ENCODE results near the gene DGKA. TPM values are rescaled to one million over a fixed set of nuclear protein-coding genes. Genes with fewer than 3 reads are reported as not detected.
"Not testable (repeated sequence)": the region's sequence is repeated elsewhere in the genome, so short reads cannot be mapped to it uniquely, and the experiment has no call there.

Gene DGKA
- total RNA-seq, 3 donors from 2014 or later: 132 to 164 (median 153) TPM

- no peaks in the 10 kb centered on the region for H3K27me3 Mint-ChIP-seq (ENCODE audit: low read depth)
- peaks cover 3% of the 10 kb centered on the region for H3K36me3 Mint-ChIP-seq (ENCODE audit: insufficient read depth)
- DNase-seq (no peak), ATAC-seq (no peak)
- H3K4me3 Mint-ChIP-seq: no peak overlapping the region
- peaks cover 24% of the 10 kb centered on the region for H3K4me1 Mint-ChIP-seq (ENCODE audit: low read depth)
- no peaks in the 10 kb centered on the region for H3K9me3 Mint-ChIP-seq
These were observed 39.8 kb downstream of the DGKA start for GRCh38 chr12:55970775-55971174.

DNA sequence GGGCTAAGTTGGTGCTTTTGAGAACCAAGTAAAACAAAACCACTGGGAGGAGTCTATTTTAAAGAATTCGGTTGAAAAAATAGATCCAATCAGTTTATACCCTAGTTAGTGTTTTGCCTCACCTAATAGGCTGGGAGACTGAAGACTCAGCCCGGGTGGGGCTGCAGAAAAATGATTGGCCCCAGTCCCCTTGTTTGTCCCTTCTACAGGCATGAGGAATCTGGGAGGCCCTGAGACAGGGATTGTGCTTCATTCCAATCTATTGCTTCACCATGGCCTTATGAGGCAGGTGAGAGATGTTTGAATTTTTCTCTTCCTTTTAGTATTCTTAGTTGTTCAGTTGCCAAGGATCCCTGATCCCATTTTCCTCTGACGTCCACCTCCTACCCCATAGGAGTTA is 41.1 kb downstream of the DGKA start:
- DNase-seq (no peak), ATAC-seq (no peak)
- H3K36me3 Mint-ChIP-seq (ENCODE audit: insufficient read depth): peaks cover 3% of the 10 kb centered on the region
- no peak overlapping the region for H3K4me3 Mint-ChIP-seq
- H3K27me3 Mint-ChIP-seq (ENCODE audit: low read depth): no peaks in the 10 kb centered on the region
- no peaks in the 10 kb centered on the region for H3K9me3 Mint-ChIP-seq
- peaks cover 21% of the 10 kb centered on the region for H3K4me1 Mint-ChIP-seq (ENCODE audit: low read depth)

DNA sequence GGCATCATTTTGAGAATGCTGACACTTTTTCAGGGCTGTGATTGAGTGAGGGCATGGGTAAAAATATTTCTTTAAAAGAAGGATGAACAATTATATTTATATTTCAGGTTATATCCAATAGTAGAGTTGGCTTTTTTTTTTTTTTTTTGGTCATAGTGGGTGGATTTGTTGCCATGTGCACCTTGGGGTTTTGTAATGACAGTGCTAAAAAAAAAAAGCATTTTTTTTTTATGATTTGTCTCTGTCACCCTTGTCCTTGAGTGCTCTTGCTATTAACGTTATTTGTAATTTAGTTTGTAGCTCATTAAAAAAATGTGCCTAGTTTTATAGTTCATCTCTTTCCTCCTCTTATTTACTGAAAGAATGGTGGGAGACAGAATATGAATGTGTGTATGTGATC is 41.5 kb downstream of the DGKA start:
- H3K4me3 Mint-ChIP-seq: no peak overlapping the region
- peaks cover 23% of the 10 kb centered on the region for H3K4me1 Mint-ChIP-seq (ENCODE audit: low read depth)
- H3K36me3 Mint-ChIP-seq (ENCODE audit: insufficient read depth): peaks cover 3% of the 10 kb centered on the region
- ATAC-seq (no peak), DNase-seq (no peak)
- no peaks in the 10 kb centered on the region for H3K9me3 Mint-ChIP-seq
- H3K27me3 Mint-ChIP-seq (ENCODE audit: low read depth): no peaks in the 10 kb centered on the region

DNA sequence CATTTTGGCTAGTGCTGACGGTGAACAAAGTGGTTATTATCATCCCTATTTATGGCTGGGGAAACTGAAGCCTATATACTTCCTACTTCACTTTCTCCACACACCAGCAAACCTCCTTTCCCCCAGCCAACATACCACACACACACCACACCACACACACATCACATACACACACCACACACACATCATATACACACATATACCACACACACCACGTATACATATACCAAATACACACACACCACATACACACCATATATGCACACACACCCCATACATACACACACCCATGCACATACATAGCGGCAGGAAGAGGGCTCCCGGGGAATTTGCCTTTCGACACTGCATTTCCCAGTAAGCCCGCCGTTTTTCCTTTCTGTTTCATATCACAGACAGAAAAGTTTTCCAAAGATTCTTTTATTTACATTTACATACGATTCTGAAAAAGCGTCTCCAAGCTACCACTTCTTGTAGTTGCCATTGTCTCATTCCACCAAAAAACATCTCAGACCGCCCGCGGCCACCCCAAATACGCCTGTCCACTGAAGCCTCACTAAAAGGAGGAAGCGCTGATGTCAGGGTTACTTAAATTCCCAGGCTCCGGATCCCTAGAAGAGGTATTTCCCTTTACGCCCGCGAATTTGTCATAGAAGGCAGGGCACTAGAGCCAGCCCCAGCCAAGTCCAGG is 42.1 kb downstream of the DGKA start:
- H3K4me1 Mint-ChIP-seq (ENCODE audit: low read depth): peaks cover 21% of the 10 kb centered on the region
- H3K27me3 Mint-ChIP-seq (ENCODE audit: low read depth): no peaks in the 10 kb centered on the region
- peaks cover 3% of the 10 kb centered on the region for H3K36me3 Mint-ChIP-seq (ENCODE audit: insufficient read depth)
- DNase-seq (no peak), ATAC-seq (no peak)
- no peak overlapping the region for H3K4me3 Mint-ChIP-seq
- no peaks in the 10 kb centered on the region for H3K9me3 Mint-ChIP-seq

DNA sequence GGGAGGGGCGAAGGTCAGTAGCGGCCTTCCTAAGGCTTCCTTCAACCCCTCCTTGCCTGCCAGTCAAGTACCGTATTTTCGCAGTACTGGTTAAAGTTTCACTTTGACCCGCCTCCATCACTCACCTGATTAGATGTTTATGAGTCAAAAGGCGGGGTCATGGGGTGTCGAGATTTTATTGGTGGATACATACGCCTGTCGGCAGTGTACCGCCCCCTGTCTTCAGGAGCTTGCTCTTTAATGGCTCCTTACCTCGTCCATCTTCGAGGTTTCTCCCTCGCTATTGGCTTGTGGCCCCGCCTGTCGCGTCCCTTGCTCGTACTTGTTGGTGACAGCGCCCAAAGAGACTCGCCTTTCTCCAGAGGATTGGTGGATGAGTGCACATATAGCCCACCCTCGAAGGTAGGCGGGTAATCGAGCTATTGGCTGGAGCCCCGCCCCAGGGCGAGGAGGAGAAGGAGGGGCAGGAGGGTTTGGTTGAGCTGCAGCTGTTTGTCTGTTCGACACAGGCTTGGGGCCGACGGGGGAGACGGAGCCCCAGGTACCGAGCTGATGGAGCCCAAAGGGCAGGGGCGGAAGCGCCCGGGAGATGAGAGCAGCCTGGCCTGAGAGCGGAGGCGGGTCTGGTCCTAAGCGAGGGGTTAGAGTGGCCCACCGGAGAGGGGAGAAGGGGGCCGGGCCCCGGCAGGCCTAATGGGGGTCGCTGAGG is 42.8 kb downstream of the DGKA start, which contains the start of gene RAB5B:
RAB5B (plus strand) TSS at position 480 of the 709 bp plus-strand sequence. CDS start 12,883 bp downstream, outside the sequence.
- H3K36me3 Mint-ChIP-seq (ENCODE audit: insufficient read depth): peaks cover 5% of the 10 kb centered on the region
- H3K4me3 Mint-ChIP-seq: no peak within 1 kb of the TSS
- no peaks in the 10 kb centered on the region for H3K9me3 Mint-ChIP-seq
- H3K4me1 Mint-ChIP-seq (ENCODE audit: low read depth): peaks cover 17% of the 10 kb centered on the region
- ATAC-seq (peak; percentile 93 to 96), DNase-seq (peak; percentile 95)
- no peaks in the 10 kb centered on the region for H3K27me3 Mint-ChIP-seq (ENCODE audit: low read depth)

GRCh38 chr12:55974308-55974730 is 43.4 kb downstream of the DGKA start:
- DNase-seq (peak; percentile 15), ATAC-seq (peak; percentile 25 to 26)
- no peaks in the 10 kb centered on the region for H3K9me3 Mint-ChIP-seq
- H3K4me1 Mint-ChIP-seq (ENCODE audit: low read depth): peaks cover 19% of the 10 kb centered on the region
- H3K36me3 Mint-ChIP-seq (ENCODE audit: insufficient read depth): peaks cover 8% of the 10 kb centered on the region
- H3K27me3 Mint-ChIP-seq (ENCODE audit: low read depth): no peaks in the 10 kb centered on the region
- H3K4me3 Mint-ChIP-seq: no peak overlapping the region

DNA sequence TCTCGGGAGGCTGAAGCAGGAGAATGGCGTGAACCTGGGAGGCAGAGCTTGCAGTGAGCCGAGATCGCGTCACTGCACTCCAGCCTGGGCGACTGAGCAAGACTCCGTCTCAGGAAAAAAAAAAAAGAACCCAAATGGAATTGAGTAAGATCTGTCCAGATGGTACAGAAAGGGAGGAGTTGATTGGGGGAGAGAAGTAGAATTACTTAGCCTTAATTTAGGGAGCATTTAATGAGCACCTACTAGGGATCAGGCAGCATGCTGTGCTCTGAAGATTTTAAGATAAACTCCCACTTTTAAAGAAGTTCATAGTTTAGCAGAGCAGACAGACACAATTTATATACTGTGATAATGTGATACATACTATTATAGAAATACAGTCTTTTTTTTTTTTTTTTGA is 47.4 kb downstream of the DGKA start:
- H3K4me1 Mint-ChIP-seq (ENCODE audit: low read depth): peaks cover 25% of the 10 kb centered on the region
- no peaks in the 10 kb centered on the region for H3K9me3 Mint-ChIP-seq
- DNase-seq (no peak), ATAC-seq (no peak)
- no peaks in the 10 kb centered on the region for H3K27me3 Mint-ChIP-seq (ENCODE audit: low read depth)
- no peak overlapping the region for H3K4me3 Mint-ChIP-seq
- peaks cover 14% of the 10 kb centered on the region for H3K36me3 Mint-ChIP-seq (ENCODE audit: insufficient read depth)

DNA sequence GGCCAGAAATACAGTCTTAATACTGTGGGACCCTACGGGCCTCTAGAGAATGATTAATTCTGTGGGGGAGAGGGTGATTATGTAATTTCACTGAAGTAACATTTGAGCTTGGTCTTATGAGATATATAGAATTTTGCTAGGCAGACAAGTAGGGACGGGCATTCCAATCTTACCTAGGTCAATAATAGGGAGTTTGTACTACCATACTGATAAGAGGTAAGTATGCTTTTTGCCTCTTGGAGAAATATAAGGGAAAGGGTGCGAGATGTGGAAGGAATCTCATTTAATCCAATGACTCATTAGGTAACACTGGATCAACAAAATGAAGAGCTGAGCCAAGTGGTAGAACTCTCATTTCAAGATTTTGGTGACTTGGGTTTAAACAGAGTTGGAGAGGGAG is 48.1 kb downstream of the DGKA start:
- DNase-seq: no peak
- Mint-ChIP-seq H3K9me3 (no peaks in the 10 kb centered on the region), H3K4me1 (ENCODE audit: low read depth) (peaks cover 25% of the 10 kb centered on the region), H3K27me3 (ENCODE audit: low read depth) (no peaks in the 10 kb centered on the region), H3K4me3 (no peak overlapping the region), H3K36me3 (ENCODE audit: insufficient read depth) (peaks cover 16% of the 10 kb centered on the region)
- ATAC-seq: no peak

- not testable (repeated sequence) for H3K4me3 Mint-ChIP-seq; DNase-seq; H3K27me3 Mint-ChIP-seq (ENCODE audit: low read depth); H3K9me3 Mint-ChIP-seq; ATAC-seq
- H3K4me1 Mint-ChIP-seq (ENCODE audit: low read depth): peaks cover 16% of the 10 kb centered on the region
- H3K36me3 Mint-ChIP-seq (ENCODE audit: insufficient read depth): peaks cover 16% of the 10 kb centered on the region
These were observed 50.9 kb downstream of the DGKA start for GRCh38 chr12:55981882-55982281.

GRCh38 chr12:55982319-55982936 is 51.5 kb downstream of the DGKA start:
- Mint-ChIP-seq H3K36me3 (ENCODE audit: insufficient read depth) (peaks cover 16% of the 10 kb centered on the region), H3K9me3 (no peaks in the 10 kb centered on the region), H3K27me3 (ENCODE audit: low read depth) (no peaks in the 10 kb centered on the region), H3K4me1 (ENCODE audit: low read depth) (peaks cover 12% of the 10 kb centered on the region), H3K4me3 (no peak overlapping the region)
- DNase-seq (no peak), ATAC-seq (no peak)

DNA sequence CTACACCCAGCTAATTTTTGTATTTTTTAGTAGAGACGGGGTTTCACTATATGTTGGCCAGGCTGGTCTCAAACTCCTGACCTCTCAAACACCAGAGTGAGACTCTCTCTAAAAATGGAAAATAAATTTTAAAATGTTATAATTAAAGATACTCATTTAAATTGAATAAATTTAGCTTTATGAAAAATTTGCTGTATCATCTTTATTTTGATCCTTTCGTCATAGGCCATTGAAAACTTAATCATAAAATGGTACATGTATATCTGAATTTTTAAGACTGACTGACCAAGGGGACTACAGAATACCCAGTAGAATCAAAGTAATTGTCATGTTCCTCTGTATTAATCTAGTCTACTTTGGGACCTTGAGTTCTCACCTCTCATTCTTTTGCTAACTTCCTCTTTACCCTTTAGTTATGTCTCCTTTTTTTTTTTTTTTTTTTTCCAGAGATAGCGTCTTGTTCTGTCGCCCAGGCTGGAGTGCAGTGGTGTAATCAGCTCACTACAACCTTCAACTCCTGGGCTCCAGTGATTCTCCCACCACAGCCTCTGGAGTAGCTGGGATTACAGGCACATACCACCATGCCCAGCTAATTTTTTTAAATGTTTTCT is 52.4 kb downstream of the DGKA start:
- H3K4me1 Mint-ChIP-seq (ENCODE audit: low read depth): peaks cover 8% of the 10 kb centered on the region
- H3K36me3 Mint-ChIP-seq (ENCODE audit: insufficient read depth): peaks cover 16% of the 10 kb centered on the region

DNA sequence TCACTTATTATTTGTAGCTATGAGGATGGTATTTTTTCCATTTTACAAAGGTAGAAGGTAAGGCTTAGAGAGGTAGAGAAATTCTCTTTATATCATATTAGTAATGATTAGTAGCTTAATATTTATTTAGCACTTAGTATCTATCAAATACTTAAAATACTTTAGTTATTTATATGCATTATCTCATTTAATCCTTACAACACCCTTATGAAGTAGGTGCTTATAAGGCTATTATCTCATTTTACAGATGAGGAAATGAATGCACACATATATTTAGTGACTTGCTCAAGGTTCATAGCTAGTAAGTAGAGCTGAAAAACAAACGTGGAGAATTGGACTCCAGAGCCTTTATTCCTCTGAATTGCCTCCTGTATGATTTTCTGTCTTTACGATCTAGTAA is 53.9 kb downstream of the DGKA start:
- Mint-ChIP-seq H3K27me3 (ENCODE audit: low read depth) (no peaks in the 10 kb centered on the region), H3K36me3 (ENCODE audit: insufficient read depth) (peaks cover 18% of the 10 kb centered on the region), H3K4me1 (ENCODE audit: low read depth) (peaks cover 2% of the 10 kb centered on the region), H3K4me3 (no peak overlapping the region), H3K9me3 (no peaks in the 10 kb centered on the region)
- ATAC-seq: no peak
- DNase-seq: no peak

More for the DNA sequence above, 52.4 kb downstream of the DGKA start:
- Mint-ChIP-seq H3K9me3 (no peaks in the 10 kb centered on the region), H3K27me3 (ENCODE audit: low read depth) (no peaks in the 10 kb centered on the region), H3K4me3 (no peak overlapping the region)
- no peak for ATAC-seq
- DNase-seq: no peak

- H3K4me1 Mint-ChIP-seq (ENCODE audit: low read depth): peaks cover 2% of the 10 kb centered on the region
- H3K36me3 Mint-ChIP-seq (ENCODE audit: insufficient read depth): peaks cover 20% of the 10 kb centered on the region
- H3K27me3 Mint-ChIP-seq (ENCODE audit: low read depth): no peaks in the 10 kb centered on the region
- no peak for DNase-seq
- ATAC-seq: no peak
- no peak overlapping the region for H3K4me3 Mint-ChIP-seq
- H3K9me3 Mint-ChIP-seq: no peaks in the 10 kb centered on the region
These were observed 54.4 kb downstream of the DGKA start for GRCh38 chr12:55985341-55985740.

- peaks cover 22% of the 10 kb centered on the region for H3K36me3 Mint-ChIP-seq (ENCODE audit: insufficient read depth)
- not testable (repeated sequence) for DNase-seq; H3K4me3 Mint-ChIP-seq; ATAC-seq; H3K4me1 Mint-ChIP-seq (ENCODE audit: low read depth); H3K9me3 Mint-ChIP-seq; H3K27me3 Mint-ChIP-seq (ENCODE audit: low read depth)
These were observed 55.0 kb downstream of the DGKA start for GRCh38 chr12:55985976-55986375.

Measured in activated T-cell treated with anti-CD3 and anti-CD28 coated beads, Interleukin-2, amount 50 U/mL, for 4 hours (primary cell).